ENCODE data around the gene MCOLN2. TPM values are rescaled to one million over a fixed set of nuclear protein-coding genes. Genes with fewer than 3 reads are reported as not detected.
A peak's percentile ranks its signal among the peaks of the same experiment; 100 is the strongest.

The MCOLN2 gene
- 1.1 and 1.2 TPM in 2 replicates for total RNA-seq (ENCODE audit: low replicate concordance)

GRCh38 chr1:84996846-84997666 is at the start of gene MCOLN2:
MCOLN2 (minus strand) TSS chr1:84997113; CDS start chr1:84996872, 241 bp downstream.
- H3K4me3 ChIP-seq (ENCODE audit: low read depth, low read length) = peak within 1 kb of the TSS; percentile 72
- DNase-seq (ENCODE audit: low read depth) = no peak
- TF ChIP-seq, protein P1, sequence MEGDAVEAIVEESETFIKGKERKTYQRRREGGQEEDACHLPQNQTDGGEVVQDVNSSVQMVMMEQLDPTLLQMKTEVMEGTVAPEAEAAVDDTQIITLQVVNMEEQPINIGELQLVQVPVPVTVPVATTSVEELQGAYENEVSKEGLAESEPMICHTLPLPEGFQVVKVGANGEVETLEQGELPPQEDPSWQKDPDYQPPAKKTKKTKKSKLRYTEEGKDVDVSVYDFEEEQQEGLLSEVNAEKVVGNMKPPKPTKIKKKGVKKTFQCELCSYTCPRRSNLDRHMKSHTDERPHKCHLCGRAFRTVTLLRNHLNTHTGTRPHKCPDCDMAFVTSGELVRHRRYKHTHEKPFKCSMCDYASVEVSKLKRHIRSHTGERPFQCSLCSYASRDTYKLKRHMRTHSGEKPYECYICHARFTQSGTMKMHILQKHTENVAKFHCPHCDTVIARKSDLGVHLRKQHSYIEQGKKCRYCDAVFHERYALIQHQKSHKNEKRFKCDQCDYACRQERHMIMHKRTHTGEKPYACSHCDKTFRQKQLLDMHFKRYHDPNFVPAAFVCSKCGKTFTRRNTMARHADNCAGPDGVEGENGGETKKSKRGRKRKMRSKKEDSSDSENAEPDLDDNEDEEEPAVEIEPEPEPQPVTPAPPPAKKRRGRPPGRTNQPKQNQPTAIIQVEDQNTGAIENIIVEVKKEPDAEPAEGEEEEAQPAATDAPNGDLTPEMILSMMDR (IDR thresholded peaks at IDR 0.05; ENCODE audit: insufficient read depth, low read length) = peak; percentile 17

DNA sequence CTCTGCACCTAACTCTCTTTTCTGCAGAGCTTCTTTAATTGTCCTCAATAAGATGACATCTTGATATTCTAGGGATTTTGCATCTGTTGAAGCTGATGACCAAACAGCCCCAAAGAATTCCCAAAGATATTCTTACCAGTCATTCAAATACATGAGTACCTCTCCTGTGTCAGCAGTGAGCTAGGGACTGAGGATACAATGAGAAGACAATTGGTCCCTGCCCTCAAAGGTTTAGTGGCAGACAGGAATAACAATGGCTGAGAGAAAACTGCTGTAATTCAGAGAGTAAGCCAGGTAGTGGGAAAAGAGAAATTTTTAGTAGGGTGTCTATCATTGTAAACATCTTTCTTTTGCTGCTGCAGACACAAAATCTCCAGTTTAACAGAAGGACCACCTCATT is 45.5 kb upstream of the MCOLN2 start:
- no peak for DNase-seq (ENCODE audit: low read depth)
- TF ChIP-seq, protein P1 (IDR thresholded peaks at IDR 0.05; ENCODE audit: insufficient read depth, low read length) = no peak
- H3K4me3 ChIP-seq (ENCODE audit: low read depth, low read length) = no peak overlapping the region

GRCh38 chr1:85041793-85042192 is 44.9 kb upstream of the MCOLN2 start:
- TF ChIP-seq, protein P1 (IDR thresholded peaks at IDR 0.05; ENCODE audit: insufficient read depth, low read length) = no peak
- H3K4me3 ChIP-seq (ENCODE audit: low read depth, low read length) = no peak overlapping the region
- DNase-seq (ENCODE audit: low read depth) = no peak

DNA sequence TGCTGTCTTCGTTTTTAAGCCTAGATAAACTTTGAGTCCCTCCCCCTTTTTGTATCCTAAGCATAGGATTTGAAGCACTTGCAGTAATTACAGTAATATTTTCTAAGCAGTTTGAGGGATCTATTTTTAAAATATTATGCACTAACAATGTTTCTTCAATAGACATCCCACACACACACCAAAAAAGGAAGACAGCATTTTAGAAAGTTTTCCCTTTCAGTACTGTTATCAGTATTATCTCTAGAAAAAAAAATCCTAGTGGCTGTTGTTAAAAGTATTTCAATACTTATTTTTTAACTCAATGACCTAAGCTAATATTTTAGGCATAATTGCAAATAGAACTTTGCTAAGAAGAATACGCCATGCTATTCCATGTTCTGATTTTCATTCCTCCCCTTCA is 36.3 kb upstream of the MCOLN2 start:
- no peak overlapping the region for H3K4me3 ChIP-seq (ENCODE audit: low read depth, low read length)
- no peak for DNase-seq (ENCODE audit: low read depth)
- TF ChIP-seq, protein P1 (IDR thresholded peaks at IDR 0.05; ENCODE audit: insufficient read depth, low read length) = no peak

- TF ChIP-seq, protein P1 (IDR thresholded peaks at IDR 0.05; ENCODE audit: insufficient read depth, low read length) = no peak
- DNase-seq (ENCODE audit: low read depth) = no peak
- H3K4me3 ChIP-seq (ENCODE audit: low read depth, low read length) = no peak overlapping the region
These were observed 33.6 kb upstream of the MCOLN2 start for GRCh38 chr1:85030536-85030935.

DNA sequence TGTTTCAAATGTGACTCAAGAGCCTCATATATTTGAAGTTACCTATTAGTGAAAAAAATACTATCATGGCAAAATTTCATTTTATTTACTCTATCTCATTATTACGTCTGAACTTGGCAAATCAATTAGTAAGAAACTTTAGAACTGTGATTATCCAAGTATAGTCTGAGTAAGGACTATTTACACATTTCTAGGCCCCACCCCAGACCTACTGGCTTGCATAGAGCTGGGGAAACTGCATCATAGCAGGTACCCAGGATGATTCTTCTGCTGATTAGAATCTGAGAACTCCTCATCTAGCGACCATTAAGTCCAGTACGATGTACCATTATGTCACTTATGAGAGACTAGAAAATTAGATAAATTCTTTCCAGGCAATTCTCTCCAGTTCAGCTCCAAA is 31.2 kb upstream of the MCOLN2 start:
- TF ChIP-seq, protein P1 (IDR thresholded peaks at IDR 0.05; ENCODE audit: insufficient read depth, low read length) = no peak
- no peak overlapping the region for H3K4me3 ChIP-seq (ENCODE audit: low read depth, low read length)
- DNase-seq (ENCODE audit: low read depth) = no peak

Measured in fibroblast of the aortic adventitia (primary cell).